GM18520 (cell line): Measurements from ENCODE around the gene MYBPC2.
"Not testable (repeated sequence)": the region's sequence is repeated elsewhere in the genome, so short reads cannot be mapped to it uniquely, and the experiment has no call there.

Experiments used
- ATAC-seq: cut with Tn5 transposase; IDR thresholded peaks from one replicate; pipeline ENCODE4 v1.9.1; 2021; ENCODE audit not compliant: unreplicated experiment

MYBPC2 gene

DNA sequence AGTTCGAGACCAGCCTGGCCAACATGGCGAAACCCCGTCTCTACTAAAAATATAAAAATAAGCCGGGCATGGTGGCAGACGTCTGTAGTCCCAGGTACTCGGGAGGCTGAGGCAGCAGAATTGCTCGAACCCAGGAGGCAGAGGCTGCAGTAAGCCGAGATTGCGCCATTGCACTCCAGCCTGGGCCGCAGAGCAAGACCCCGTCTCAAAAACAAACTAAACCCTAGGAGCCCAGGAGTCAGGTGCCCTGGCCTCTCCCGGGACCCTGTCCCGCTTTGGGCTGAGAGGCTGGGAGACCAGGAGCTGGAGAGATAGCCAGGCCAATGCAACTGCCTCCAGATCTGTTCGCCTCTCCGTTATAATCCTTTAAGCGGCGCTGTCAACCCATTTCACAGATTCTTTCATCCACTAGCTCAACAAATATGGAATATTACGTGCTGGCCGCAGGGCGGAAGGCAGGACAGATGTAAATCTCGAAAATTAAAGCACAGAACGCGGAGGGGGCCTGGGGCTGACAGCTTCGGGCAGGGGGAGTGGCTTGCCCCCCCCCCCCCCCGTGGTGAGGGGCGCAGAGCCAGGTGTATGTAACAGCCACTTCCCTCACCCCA, 5.3 kb upstream of the MYBPC2 start:
- ATAC-seq = no peak

DNA sequence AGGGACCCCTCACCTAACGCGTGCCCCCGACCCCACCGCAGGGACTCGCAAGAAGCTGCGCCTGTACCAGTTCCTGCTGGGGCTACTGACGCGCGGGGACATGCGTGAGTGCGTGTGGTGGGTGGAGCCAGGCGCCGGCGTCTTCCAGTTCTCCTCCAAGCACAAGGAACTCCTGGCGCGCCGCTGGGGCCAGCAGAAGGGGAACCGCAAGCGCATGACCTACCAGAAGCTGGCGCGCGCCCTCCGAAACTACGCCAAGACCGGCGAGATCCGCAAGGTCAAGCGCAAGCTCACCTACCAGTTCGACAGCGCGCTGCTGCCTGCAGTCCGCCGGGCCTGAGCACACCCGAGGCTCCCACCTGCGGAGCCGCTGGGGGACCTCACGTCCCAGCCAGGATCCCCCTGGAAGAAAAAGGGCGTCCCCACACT, 4.7 kb upstream of the MYBPC2 start:
- no peak for ATAC-seq

DNA sequence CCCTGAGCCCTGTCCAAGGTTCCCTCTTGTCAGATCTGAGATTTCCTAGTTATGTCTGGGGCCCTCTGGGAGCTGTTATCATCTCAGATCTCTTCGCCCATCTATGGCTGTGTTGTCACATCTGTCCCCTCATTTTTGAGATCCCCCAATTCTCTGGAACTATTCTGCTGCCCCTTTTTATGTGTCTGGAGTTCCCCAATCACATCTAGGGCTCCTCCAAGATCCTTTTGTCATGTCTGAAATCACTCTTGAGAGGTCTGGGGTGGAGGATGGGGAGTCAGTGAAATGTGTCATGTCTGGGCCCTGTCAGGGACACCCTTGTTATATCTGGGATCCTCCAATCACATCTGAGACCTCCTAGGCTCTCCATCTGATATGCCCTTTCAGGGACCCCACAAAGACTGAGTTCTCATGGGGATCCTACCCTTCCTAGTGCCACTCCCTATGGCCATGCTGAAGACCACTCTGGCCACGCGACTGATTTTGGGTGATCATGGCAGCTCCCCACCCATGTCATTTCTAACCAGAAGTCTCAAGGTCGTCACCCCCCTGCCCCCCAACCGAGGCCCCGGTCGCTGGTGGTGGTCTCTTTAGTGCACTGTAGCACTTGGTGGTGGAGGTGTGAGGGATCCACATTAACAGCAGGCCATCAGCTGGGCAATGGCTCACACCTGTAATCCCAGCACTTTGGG, 3.8 kb upstream of the MYBPC2 start:
- ATAC-seq = no peak

DNA sequence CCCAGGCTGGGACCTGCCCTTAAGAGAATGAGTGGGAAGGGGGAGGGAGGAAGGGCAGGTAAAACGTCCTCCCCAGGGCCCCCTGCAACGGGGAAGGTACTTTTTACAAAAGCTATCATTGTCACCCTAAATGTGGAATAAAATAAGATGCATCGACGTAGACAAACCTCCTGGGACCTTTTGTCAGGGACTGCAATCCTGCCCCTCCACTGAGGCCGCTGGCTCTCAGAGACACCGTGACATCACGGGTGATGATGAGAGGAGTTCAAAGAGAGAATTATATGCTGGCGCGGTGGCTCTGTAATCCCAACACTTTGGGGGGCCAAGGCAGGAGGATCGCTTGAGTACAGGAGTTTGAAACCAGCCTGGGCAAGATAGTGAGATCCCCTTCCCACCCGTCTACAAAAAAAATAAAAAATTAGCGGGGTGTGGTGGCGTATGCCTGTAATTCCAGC, 1.8 kb upstream of the MYBPC2 start:
- ATAC-seq = no peak

DNA sequence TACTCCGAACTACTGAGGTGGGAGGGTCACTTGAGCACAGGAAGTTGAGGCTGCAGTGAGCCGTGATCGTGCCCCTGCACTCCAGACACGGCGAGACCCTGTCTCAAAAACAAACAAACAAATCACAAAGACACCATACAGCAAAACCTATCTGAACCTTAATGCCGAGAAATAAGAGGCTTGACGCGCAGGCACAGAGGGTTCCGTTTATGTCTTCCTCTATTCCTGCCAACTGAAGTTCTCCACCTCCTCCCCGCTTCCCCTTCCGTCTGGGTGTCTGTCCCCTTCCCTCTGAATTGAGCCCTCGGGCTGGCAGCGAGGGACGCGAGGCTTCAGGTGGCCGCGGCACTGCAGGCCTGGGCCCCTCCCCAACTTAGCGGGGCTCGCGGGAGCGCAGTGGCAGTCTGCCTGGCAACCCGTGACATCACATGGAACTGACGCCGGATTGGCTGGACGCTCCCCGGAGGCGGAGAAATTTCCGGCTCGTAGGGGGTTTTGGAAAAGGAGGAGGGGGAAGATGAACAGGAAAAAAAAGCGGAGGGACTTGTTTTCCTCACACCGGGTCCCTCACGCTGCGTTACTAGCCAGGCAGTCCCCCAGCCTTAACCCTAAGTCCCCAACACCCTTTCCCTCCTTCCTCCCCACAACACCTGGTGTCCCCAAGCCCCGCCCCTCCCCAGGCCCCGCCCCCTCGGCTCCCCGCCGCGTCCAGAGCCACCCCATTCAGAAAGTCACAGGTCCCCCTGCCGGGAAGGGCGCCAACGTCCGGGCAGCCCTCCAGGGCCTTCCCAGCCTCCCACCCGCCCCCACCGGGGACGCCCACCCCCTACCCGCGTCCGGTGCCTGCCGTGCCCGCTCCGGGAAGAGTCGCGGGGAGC, 1.1 kb upstream of the MYBPC2 start:
- ATAC-seq = peak; percentile 49

GRCh38 chr19:50433201-50434180, 799 bp downstream of the MYBPC2 start:
- no peak for ATAC-seq

DNA sequence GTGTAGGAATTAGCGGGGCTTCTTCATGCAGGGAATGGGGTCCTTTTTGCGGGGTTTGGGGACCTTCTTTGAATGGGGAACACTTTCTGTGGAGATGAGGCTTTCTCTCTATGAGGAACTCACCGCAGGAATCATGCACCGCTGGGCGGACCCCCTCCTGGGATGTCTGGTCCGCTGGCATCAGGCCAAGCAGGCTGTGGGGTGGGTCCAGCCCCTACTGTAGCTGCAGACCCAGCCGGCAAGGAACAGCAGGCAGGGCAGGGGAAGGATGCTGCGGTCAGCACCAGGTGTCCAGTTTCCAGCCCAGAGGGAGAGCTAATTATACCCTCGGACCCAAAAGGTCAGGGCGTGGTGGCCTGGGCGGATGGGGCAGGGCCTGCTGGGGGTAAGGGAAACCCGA, 1.8 kb downstream of the MYBPC2 start:
- no peak for ATAC-seq

- no peak for ATAC-seq
Measured at GRCh38 chr19:50435221-50435620, 2.5 kb downstream of the MYBPC2 start.

DNA sequence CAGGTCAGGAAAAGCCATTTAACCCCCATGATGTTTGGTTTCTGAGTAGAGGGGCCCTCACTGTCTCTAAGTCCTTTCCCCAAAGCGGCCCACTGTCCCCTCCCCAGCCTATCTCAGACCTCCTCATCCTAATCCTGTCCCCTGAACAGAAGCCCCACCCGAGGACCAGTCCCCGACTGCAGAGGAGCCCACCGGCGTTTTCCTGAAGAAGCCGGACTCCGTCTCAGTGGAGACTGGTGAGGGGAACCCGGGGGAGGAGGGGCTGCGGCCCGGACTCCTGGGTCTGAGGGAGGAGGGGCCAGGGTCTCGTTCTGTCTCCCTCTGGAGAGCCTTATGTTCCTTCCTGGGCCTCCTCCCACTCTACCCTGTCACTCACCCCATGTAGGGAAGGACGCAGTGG, 2.9 kb downstream of the MYBPC2 start:
- ATAC-seq = no peak

GRCh38 chr19:50437862-50438449, 5.3 kb downstream of the MYBPC2 start:
- ATAC-seq = no peak

GRCh38 chr19:50439130-50439529, 6.4 kb downstream of the MYBPC2 start:
- not testable (repeated sequence) for ATAC-seq

GRCh38 chr19:50444059-50444458, 11.4 kb downstream of the MYBPC2 start:
- no peak for ATAC-seq

DNA sequence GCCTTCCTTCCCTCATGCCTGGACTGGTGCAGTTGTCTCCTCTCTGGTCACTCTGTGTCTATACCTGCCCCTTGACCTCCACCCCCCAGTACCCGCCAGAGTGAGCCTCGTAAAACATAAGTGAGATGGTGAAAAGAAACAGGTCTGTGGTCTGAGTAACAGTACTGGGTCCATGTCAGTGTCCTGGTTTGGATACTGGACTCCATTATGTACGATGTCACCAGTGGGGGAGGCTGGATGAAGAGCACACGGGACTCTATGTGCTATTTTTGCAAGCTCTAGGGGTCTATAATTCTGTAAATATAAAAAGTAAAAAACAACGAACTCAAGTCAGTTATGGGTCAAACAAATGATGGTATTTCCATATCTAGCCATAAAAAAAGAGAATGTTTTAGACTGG, 14.4 kb downstream of the MYBPC2 start:
- no peak for ATAC-seq

DNA sequence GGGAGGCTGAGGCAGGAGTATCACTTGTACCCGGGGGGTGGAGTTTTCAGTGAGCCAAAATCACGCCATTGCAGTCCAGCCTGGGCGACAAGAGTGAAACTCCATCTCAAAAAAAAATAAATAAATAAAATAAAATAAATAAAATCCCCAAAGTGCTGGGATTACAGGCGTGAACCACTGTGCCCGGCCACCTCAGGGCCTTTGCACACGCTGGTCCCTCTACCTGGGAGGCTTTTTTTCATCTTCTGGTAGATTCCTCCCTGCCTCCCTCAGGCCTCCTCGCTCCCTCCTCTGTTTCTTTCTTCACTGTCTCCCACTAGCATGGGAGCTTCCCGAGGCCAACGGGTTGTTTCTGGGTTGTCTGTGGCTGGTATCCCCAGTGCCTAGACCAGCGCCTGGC, 15.1 kb downstream of the MYBPC2 start:
- no peak for ATAC-seq

GRCh38 chr19:50449236-50449899, 16.7 kb downstream of the MYBPC2 start:
- no peak for ATAC-seq

- ATAC-seq = no peak
Measured at GRCh38 chr19:50450369-50451222, 17.9 kb downstream of the MYBPC2 start.

GRCh38 chr19:50451223-50451534, 18.5 kb downstream of the MYBPC2 start:
- no peak for ATAC-seq

DNA sequence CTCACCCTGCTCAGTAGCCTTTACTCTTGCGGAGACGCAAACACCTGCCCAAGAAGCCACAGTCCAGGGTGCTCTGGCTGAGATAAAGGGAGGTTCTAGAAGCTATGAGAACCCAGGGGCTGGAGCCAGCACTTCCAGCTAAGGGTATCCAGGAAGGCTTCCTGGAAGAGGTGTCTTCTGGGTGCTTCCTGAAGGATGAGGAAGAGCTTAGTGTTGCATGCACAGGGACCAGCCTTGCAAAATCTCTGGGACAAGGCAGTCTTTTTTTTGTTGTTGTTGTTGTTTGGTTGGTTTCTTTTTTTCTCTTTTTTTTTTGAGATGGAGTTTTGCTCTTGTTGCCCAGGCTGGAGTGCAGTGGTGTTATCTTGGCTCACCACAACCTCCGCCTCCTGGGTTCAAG, 20.6 kb downstream of the MYBPC2 start:
- no peak for ATAC-seq

DNA sequence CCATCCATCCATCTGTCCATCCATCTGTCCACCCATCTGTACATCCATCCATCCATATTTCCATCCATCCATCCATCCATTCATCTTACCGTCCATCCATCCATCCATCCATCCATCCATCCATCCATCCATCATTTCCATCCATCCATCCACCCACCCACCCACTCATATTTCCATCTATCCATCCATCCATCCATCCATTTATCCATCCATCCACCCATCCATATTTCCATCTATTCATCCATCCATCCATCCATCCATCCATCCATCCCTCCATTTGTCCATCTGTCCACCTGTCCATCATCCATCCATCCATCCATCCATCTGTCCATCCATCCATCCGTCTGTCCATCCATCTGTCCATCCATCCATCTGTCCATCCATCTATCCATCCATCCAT, 23.3 kb downstream of the MYBPC2 start:
- no peak for ATAC-seq
